ENCODE results near the gene LRRC73.

DNA sequence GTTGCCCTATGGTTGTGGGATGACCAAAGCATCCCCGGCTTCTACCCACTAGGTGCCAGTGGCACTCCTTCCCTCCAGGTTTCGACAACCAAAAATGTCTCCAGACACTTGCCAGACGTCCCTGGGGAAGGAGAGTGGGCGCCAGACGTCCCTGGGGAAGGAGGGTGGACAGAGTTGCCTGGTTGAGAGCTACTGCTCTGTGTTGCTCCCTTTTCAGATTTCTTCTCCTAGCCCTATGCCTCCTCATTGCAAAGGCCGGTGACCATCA is 13.1 kb downstream of the LRRC73 start:
- TF ChIP-seq CTCF (IDR thresholded peaks at IDR 0.05; ENCODE audit: low read depth, low read length, missing input control) = no peak
- TF ChIP-seq ZBTB33 (IDR thresholded peaks at IDR 0.05) = no peak
- TF ChIP-seq, protein P1, sequence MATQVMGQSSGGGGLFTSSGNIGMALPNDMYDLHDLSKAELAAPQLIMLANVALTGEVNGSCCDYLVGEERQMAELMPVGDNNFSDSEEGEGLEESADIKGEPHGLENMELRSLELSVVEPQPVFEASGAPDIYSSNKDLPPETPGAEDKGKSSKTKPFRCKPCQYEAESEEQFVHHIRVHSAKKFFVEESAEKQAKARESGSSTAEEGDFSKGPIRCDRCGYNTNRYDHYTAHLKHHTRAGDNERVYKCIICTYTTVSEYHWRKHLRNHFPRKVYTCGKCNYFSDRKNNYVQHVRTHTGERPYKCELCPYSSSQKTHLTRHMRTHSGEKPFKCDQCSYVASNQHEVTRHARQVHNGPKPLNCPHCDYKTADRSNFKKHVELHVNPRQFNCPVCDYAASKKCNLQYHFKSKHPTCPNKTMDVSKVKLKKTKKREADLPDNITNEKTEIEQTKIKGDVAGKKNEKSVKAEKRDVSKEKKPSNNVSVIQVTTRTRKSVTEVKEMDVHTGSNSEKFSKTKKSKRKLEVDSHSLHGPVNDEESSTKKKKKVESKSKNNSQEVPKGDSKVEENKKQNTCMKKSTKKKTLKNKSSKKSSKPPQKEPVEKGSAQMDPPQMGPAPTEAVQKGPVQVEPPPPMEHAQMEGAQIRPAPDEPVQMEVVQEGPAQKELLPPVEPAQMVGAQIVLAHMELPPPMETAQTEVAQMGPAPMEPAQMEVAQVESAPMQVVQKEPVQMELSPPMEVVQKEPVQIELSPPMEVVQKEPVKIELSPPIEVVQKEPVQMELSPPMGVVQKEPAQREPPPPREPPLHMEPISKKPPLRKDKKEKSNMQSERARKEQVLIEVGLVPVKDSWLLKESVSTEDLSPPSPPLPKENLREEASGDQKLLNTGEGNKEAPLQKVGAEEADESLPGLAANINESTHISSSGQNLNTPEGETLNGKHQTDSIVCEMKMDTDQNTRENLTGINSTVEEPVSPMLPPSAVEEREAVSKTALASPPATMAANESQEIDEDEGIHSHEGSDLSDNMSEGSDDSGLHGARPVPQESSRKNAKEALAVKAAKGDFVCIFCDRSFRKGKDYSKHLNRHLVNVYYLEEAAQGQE (IDR thresholded peaks at IDR 0.05) = no peak
- no peak for TF ChIP-seq GABPA (IDR thresholded peaks at IDR 0.05 in 1 of 2, conservative IDR thresholded peaks at IDR 0.05 in 1 of 2)
- TF ChIP-seq TAF1 (conservative IDR thresholded peaks at IDR 0.05) = no peak
- TF ChIP-seq RXRA (IDR thresholded peaks at IDR 0.05) = no peak
- no peak for TF ChIP-seq EGR1 (IDR thresholded peaks at IDR 0.05; ENCODE audit: low read depth in 2 of 2)
- TF ChIP-seq SP1 (IDR thresholded peaks at IDR 0.05) = no peak
- TF ChIP-seq, protein P2, sequence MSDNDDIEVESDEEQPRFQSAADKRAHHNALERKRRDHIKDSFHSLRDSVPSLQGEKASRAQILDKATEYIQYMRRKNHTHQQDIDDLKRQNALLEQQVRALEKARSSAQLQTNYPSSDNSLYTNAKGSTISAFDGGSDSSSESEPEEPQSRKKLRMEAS (IDR thresholded peaks at IDR 0.05) = no peak
- no peak for TF ChIP-seq HNF4A (conservative IDR thresholded peaks at IDR 0.05)

Data from liver (tissue), 3 donors.